D341Med (cell line): Measurements from ENCODE around the gene FBLN1.
"Not testable (repeated sequence)": the region's sequence is repeated elsewhere in the genome, so short reads cannot be mapped to it uniquely, and the experiment has no call there.

Experiments used
- DNase-seq: peaks from one replicate; pipeline ENCODE4 v3.0.0; 2012; ENCODE audit warnings: low spot score

Gene FBLN1

GRCh38 chr22:45548991-45549761 is 46.5 kb downstream of the FBLN1 start:
- peak; percentile 27 for DNase-seq

- DNase-seq: peak; percentile 4
These were observed 47.2 kb downstream of the FBLN1 start for GRCh38 chr22:45549762-45550378.

- no peak for DNase-seq
These were observed 47.7 kb downstream of the FBLN1 start for GRCh38 chr22:45550416-45550815.

- DNase-seq: no peak
These were observed 48.2 kb downstream of the FBLN1 start for GRCh38 chr22:45550891-45551290.

GRCh38 chr22:45551310-45552016 is 48.8 kb downstream of the FBLN1 start:
- DNase-seq: no peak

- no peak for DNase-seq
These were observed 49.3 kb downstream of the FBLN1 start for GRCh38 chr22:45552017-45552411.

- DNase-seq: no peak
These were observed 50.1 kb downstream of the FBLN1 start for GRCh38 chr22:45552580-45553350.

- DNase-seq: peak; percentile 90
These were observed 50.8 kb downstream of the FBLN1 start for GRCh38 chr22:45553351-45554039.

GRCh38 chr22:45554040-45554406 is 51.3 kb downstream of the FBLN1 start:
- no peak for DNase-seq

- no peak for DNase-seq
These were observed 52.2 kb downstream of the FBLN1 start for GRCh38 chr22:45554861-45555260.

GRCh38 chr22:45557926-45558325 is 55.2 kb downstream of the FBLN1 start:
- DNase-seq: not testable (repeated sequence)

GRCh38 chr22:45560092-45560491 is 57.4 kb downstream of the FBLN1 start:
- not testable (repeated sequence) for DNase-seq

- DNase-seq: not testable (repeated sequence)
These were observed 58.1 kb downstream of the FBLN1 start for GRCh38 chr22:45560761-45561160.

GRCh38 chr22:45562102-45562501 is 59.4 kb downstream of the FBLN1 start:
- DNase-seq: no peak

- DNase-seq: no peak
These were observed 60.1 kb downstream of the FBLN1 start for GRCh38 chr22:45562537-45563361.

GRCh38 chr22:45563362-45564040 is 60.8 kb downstream of the FBLN1 start:
- DNase-seq: no peak

GRCh38 chr22:45564349-45565030 is 61.8 kb downstream of the FBLN1 start:
- no peak for DNase-seq

- DNase-seq: no peak
These were observed 62.5 kb downstream of the FBLN1 start for GRCh38 chr22:45565171-45565570.

- no peak for DNase-seq
These were observed 63.3 kb downstream of the FBLN1 start for GRCh38 chr22:45565973-45566372.

- no peak for DNase-seq
These were observed 65.5 kb downstream of the FBLN1 start for GRCh38 chr22:45568213-45568612.
